ENCODE results near the gene CDK13.
"Not testable (repeated sequence)": the region's sequence is repeated elsewhere in the genome, so short reads cannot be mapped to it uniquely, and the experiment has no call there.

CDK13 gene

GRCh38 chr7:39949971-39950472 lies at the start of gene CDK13:
TSS of gene CDK13 (plus strand) at chr7:39950256. CDS start at chr7:39950642, 386 bp downstream.
- Histone ChIP-seq H3K9ac (ENCODE audit: low read depth, low read length) (peak within 1 kb of the TSS; percentile 98), H3K36me3 (ENCODE audit: control insufficient read depth, insufficient read depth, low read length) (no peaks in the 10 kb centered on the region), H3K27me3 (ENCODE audit: control insufficient read depth, insufficient read depth, low read length) (no peaks in the 10 kb centered on the region), H3K4me1 (ENCODE audit: control insufficient read depth, insufficient read depth, low read length) (peaks cover 2% of the 10 kb centered on the region), H3K9me3 (ENCODE audit: control insufficient read depth, insufficient read depth, low read length) (no peaks in the 10 kb centered on the region), H3K4me3 (ENCODE audit: low read depth, low read length) (peak within 1 kb of the TSS; percentile 95)

DNA sequence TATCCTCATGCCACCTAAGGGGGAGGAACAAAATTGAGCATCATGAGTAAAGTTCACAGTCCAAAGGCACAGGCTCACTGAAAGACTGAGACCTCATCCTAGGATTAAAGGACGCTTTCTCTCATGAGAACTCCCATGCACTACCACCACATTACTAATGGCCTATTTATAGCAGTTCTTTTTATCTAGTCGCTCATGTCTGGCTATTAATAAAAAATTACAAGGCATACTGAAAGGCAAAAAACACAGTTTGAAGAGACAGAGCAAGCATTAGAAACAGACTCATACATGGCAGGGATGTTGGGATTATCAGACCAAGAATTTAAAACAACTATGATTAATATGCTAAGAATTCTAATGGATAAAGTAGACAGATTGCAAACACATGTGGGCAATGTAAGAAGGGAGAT lies 46.0 kb upstream of the CDK13 start:
- no peaks in the 10 kb centered on the region for H3K27me3 ChIP-seq (ENCODE audit: control insufficient read depth, insufficient read depth, low read length)
- no peaks in the 10 kb centered on the region for H3K4me1 ChIP-seq (ENCODE audit: control insufficient read depth, insufficient read depth, low read length)
- no peaks in the 10 kb centered on the region for H3K9me3 ChIP-seq (ENCODE audit: control insufficient read depth, insufficient read depth, low read length)
- no peak overlapping the region for H3K9ac ChIP-seq (ENCODE audit: low read depth, low read length)
- H3K4me3 ChIP-seq (ENCODE audit: low read depth, low read length): no peak overlapping the region
- H3K36me3 ChIP-seq (ENCODE audit: control insufficient read depth, insufficient read depth, low read length): no peaks in the 10 kb centered on the region

GRCh38 chr7:39908141-39908540 lies 41.9 kb upstream of the CDK13 start:
- no peaks in the 10 kb centered on the region for H3K27me3 ChIP-seq (ENCODE audit: control insufficient read depth, insufficient read depth, low read length)
- H3K4me3 ChIP-seq (ENCODE audit: low read depth, low read length): no peak overlapping the region
- no peak overlapping the region for H3K9ac ChIP-seq (ENCODE audit: low read depth, low read length)
- no peaks in the 10 kb centered on the region for H3K9me3 ChIP-seq (ENCODE audit: control insufficient read depth, insufficient read depth, low read length)
- no peaks in the 10 kb centered on the region for H3K36me3 ChIP-seq (ENCODE audit: control insufficient read depth, insufficient read depth, low read length)
- no peaks in the 10 kb centered on the region for H3K4me1 ChIP-seq (ENCODE audit: control insufficient read depth, insufficient read depth, low read length)

DNA sequence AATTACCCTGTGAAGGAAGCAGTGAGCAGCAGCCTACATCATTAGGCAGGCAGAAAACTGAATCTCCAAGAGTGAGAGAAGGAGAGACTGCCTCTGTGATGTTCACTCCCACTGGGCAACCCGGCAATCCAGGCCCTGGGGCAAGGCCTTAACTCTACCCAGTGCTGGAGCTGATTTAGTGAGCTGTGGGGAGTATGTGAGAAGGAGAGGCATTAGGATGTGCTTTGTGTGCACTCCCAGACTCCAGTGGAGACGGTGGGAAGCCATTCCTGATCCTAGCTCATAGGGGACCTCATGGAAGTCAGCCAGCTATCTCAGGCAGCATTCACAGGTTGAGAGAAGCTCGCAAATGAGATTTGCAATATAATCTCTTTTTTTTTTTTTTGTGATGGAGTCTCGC lies 41.1 kb upstream of the CDK13 start:
- H3K4me1 ChIP-seq (ENCODE audit: control insufficient read depth, insufficient read depth, low read length): no peaks in the 10 kb centered on the region
- H3K27me3 ChIP-seq (ENCODE audit: control insufficient read depth, insufficient read depth, low read length): no peaks in the 10 kb centered on the region
- H3K4me3 ChIP-seq (ENCODE audit: low read depth, low read length): no peak overlapping the region
- no peak overlapping the region for H3K9ac ChIP-seq (ENCODE audit: low read depth, low read length)
- no peaks in the 10 kb centered on the region for H3K9me3 ChIP-seq (ENCODE audit: control insufficient read depth, insufficient read depth, low read length)
- H3K36me3 ChIP-seq (ENCODE audit: control insufficient read depth, insufficient read depth, low read length): no peaks in the 10 kb centered on the region

DNA sequence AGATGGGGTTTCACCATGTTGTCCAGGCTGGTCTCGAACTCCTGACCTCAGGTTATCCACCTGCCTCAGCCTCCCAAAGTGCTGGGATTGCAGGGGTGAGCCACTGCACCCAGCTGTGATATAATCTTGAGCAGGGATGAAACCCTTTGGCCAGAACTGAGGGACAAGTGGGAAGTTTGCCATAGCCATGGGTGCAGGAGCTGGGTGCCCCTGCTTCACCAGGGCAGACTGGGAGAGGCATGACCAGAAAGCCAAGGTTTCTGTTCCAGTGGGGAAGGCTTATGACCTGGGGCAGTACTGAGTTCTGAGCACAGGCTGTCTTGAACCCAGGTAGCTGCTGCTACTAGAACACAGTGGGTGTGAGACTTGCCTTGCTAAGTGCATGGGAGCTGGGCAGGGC lies 40.5 kb upstream of the CDK13 start:
- H3K4me1 ChIP-seq (ENCODE audit: control insufficient read depth, insufficient read depth, low read length): no peaks in the 10 kb centered on the region
- no peaks in the 10 kb centered on the region for H3K27me3 ChIP-seq (ENCODE audit: control insufficient read depth, insufficient read depth, low read length)
- no peak overlapping the region for H3K9ac ChIP-seq (ENCODE audit: low read depth, low read length)
- H3K36me3 ChIP-seq (ENCODE audit: control insufficient read depth, insufficient read depth, low read length): no peaks in the 10 kb centered on the region
- no peaks in the 10 kb centered on the region for H3K9me3 ChIP-seq (ENCODE audit: control insufficient read depth, insufficient read depth, low read length)
- no peak overlapping the region for H3K4me3 ChIP-seq (ENCODE audit: low read depth, low read length)

- Histone ChIP-seq H3K9me3 (ENCODE audit: control insufficient read depth, insufficient read depth, low read length) (no peaks in the 10 kb centered on the region), H3K36me3 (ENCODE audit: control insufficient read depth, insufficient read depth, low read length) (no peaks in the 10 kb centered on the region), H3K9ac (ENCODE audit: low read depth, low read length) (no peak overlapping the region), H3K4me1 (ENCODE audit: control insufficient read depth, insufficient read depth, low read length) (no peaks in the 10 kb centered on the region), H3K27me3 (ENCODE audit: control insufficient read depth, insufficient read depth, low read length) (no peaks in the 10 kb centered on the region), H3K4me3 (ENCODE audit: low read depth, low read length) (no peak overlapping the region)
Observed at GRCh38 chr7:39910108-39910869, 39.8 kb upstream of the CDK13 start.

- no peak overlapping the region for H3K9ac ChIP-seq (ENCODE audit: low read depth, low read length)
- H3K27me3 ChIP-seq (ENCODE audit: control insufficient read depth, insufficient read depth, low read length): no peaks in the 10 kb centered on the region
- H3K4me1 ChIP-seq (ENCODE audit: control insufficient read depth, insufficient read depth, low read length): no peaks in the 10 kb centered on the region
- no peak overlapping the region for H3K4me3 ChIP-seq (ENCODE audit: low read depth, low read length)
- H3K36me3 ChIP-seq (ENCODE audit: control insufficient read depth, insufficient read depth, low read length): no peaks in the 10 kb centered on the region
- H3K9me3 ChIP-seq (ENCODE audit: control insufficient read depth, insufficient read depth, low read length): no peaks in the 10 kb centered on the region
Observed at GRCh38 chr7:39911167-39911566, 38.9 kb upstream of the CDK13 start.

GRCh38 chr7:39915847-39916246 lies 34.2 kb upstream of the CDK13 start:
- H3K36me3 ChIP-seq (ENCODE audit: control insufficient read depth, insufficient read depth, low read length); H3K4me1 ChIP-seq (ENCODE audit: control insufficient read depth, insufficient read depth, low read length); H3K9me3 ChIP-seq (ENCODE audit: control insufficient read depth, insufficient read depth, low read length); H3K9ac ChIP-seq (ENCODE audit: low read depth, low read length); H3K27me3 ChIP-seq (ENCODE audit: control insufficient read depth, insufficient read depth, low read length); H3K4me3 ChIP-seq (ENCODE audit: low read depth, low read length): not testable (repeated sequence)

GRCh38 chr7:39919646-39920045 lies 30.4 kb upstream of the CDK13 start:
- Histone ChIP-seq H3K4me1 (ENCODE audit: control insufficient read depth, insufficient read depth, low read length) (peaks cover 3% of the 10 kb centered on the region), H3K9me3 (ENCODE audit: control insufficient read depth, insufficient read depth, low read length) (no peaks in the 10 kb centered on the region), H3K4me3 (ENCODE audit: low read depth, low read length) (no peak overlapping the region), H3K9ac (ENCODE audit: low read depth, low read length) (no peak overlapping the region), H3K36me3 (ENCODE audit: control insufficient read depth, insufficient read depth, low read length) (no peaks in the 10 kb centered on the region), H3K27me3 (ENCODE audit: control insufficient read depth, insufficient read depth, low read length) (no peaks in the 10 kb centered on the region)

GRCh38 chr7:39921506-39922175 lies 28.4 kb upstream of the CDK13 start:
- Histone ChIP-seq H3K9me3 (ENCODE audit: control insufficient read depth, insufficient read depth, low read length) (no peaks in the 10 kb centered on the region), H3K4me1 (ENCODE audit: control insufficient read depth, insufficient read depth, low read length) (peaks cover 3% of the 10 kb centered on the region), H3K9ac (ENCODE audit: low read depth, low read length) (no peak overlapping the region), H3K4me3 (ENCODE audit: low read depth, low read length) (no peak overlapping the region), H3K27me3 (ENCODE audit: control insufficient read depth, insufficient read depth, low read length) (no peaks in the 10 kb centered on the region), H3K36me3 (ENCODE audit: control insufficient read depth, insufficient read depth, low read length) (no peaks in the 10 kb centered on the region)

GRCh38 chr7:39922580-39922979 lies 27.5 kb upstream of the CDK13 start:
- no peaks in the 10 kb centered on the region for H3K36me3 ChIP-seq (ENCODE audit: control insufficient read depth, insufficient read depth, low read length)
- no peak overlapping the region for H3K9ac ChIP-seq (ENCODE audit: low read depth, low read length)
- H3K9me3 ChIP-seq (ENCODE audit: control insufficient read depth, insufficient read depth, low read length): no peaks in the 10 kb centered on the region
- peaks cover 3% of the 10 kb centered on the region for H3K4me1 ChIP-seq (ENCODE audit: control insufficient read depth, insufficient read depth, low read length)
- no peak overlapping the region for H3K4me3 ChIP-seq (ENCODE audit: low read depth, low read length)
- H3K27me3 ChIP-seq (ENCODE audit: control insufficient read depth, insufficient read depth, low read length): no peaks in the 10 kb centered on the region

- no peak overlapping the region for H3K4me3 ChIP-seq (ENCODE audit: low read depth, low read length)
- no peak overlapping the region for H3K9ac ChIP-seq (ENCODE audit: low read depth, low read length)
- H3K27me3 ChIP-seq (ENCODE audit: control insufficient read depth, insufficient read depth, low read length): no peaks in the 10 kb centered on the region
- no peaks in the 10 kb centered on the region for H3K36me3 ChIP-seq (ENCODE audit: control insufficient read depth, insufficient read depth, low read length)
- H3K4me1 ChIP-seq (ENCODE audit: control insufficient read depth, insufficient read depth, low read length): peaks cover 3% of the 10 kb centered on the region
- no peaks in the 10 kb centered on the region for H3K9me3 ChIP-seq (ENCODE audit: control insufficient read depth, insufficient read depth, low read length)
Observed at GRCh38 chr7:39923091-39923490, 27.0 kb upstream of the CDK13 start.

Data from iPS-15b (cell line).